ENCODE measurements around the gene B3GAT3.

The B3GAT3 gene

GRCh38 chr11:62649486-62649885 is 27.7 kb upstream of the B3GAT3 start:
- no peak for DNase-seq (ENCODE audit: low spot score)
- in situ Hi-C loops (cut with MboI; ENCODE audit: low pct_unique_long_range_greater_than_20kb, low sequenced_read_pairs, unreplicated experiment) = no loop called here
- TF ChIP-seq CTCF (IDR thresholded peaks at IDR 0.05; ENCODE audit: extremely low read depth, insufficient read depth, missing control alignments) = no peak

- DNase-seq (ENCODE audit: low spot score) = no peak
- TF ChIP-seq CTCF (IDR thresholded peaks at IDR 0.05; ENCODE audit: extremely low read depth, insufficient read depth, missing control alignments) = no peak
- in situ Hi-C loops (cut with MboI; ENCODE audit: low pct_unique_long_range_greater_than_20kb, low sequenced_read_pairs, unreplicated experiment) = no loop called here
Measured at GRCh38 chr11:62648967-62649364, 27.2 kb upstream of the B3GAT3 start.

GRCh38 chr11:62648185-62648966 is 26.6 kb upstream of the B3GAT3 start:
- TF ChIP-seq CTCF (IDR thresholded peaks at IDR 0.05; ENCODE audit: extremely low read depth, insufficient read depth, missing control alignments) = no peak
- DNase-seq (ENCODE audit: low spot score) = no peak
- in situ Hi-C loops (cut with MboI; ENCODE audit: low pct_unique_long_range_greater_than_20kb, low sequenced_read_pairs, unreplicated experiment) = no loop called here

- DNase-seq (ENCODE audit: low spot score) = no peak
- no peak for TF ChIP-seq CTCF (IDR thresholded peaks at IDR 0.05; ENCODE audit: extremely low read depth, insufficient read depth, missing control alignments)
- in situ Hi-C loops (cut with MboI; ENCODE audit: low pct_unique_long_range_greater_than_20kb, low sequenced_read_pairs, unreplicated experiment) = no loop called here
Measured at GRCh38 chr11:62647609-62648005, 25.8 kb upstream of the B3GAT3 start.

- in situ Hi-C loops (cut with MboI; ENCODE audit: low pct_unique_long_range_greater_than_20kb, low sequenced_read_pairs, unreplicated experiment) = no loop called here
- TF ChIP-seq CTCF (IDR thresholded peaks at IDR 0.05; ENCODE audit: extremely low read depth, insufficient read depth, missing control alignments) = no peak
- DNase-seq (ENCODE audit: low spot score) = no peak
Measured at GRCh38 chr11:62646825-62647608, 25.2 kb upstream of the B3GAT3 start.

- no peak for TF ChIP-seq CTCF (IDR thresholded peaks at IDR 0.05; ENCODE audit: extremely low read depth, insufficient read depth, missing control alignments)
- peak; percentile 100 for DNase-seq (ENCODE audit: low spot score)
- in situ Hi-C loops (cut with MboI; ENCODE audit: low pct_unique_long_range_greater_than_20kb, low sequenced_read_pairs, unreplicated experiment) = no loop called here
Measured at GRCh38 chr11:62645946-62646824, 24.4 kb upstream of the B3GAT3 start, which contains the start of gene GANAB. Gene GANAB (minus strand): TSS chr11:62646613. CDS start chr11:62646599, 14 bp downstream.

Measured in GM13977 (cell line).